ENCODE measurements around the gene LIMS1.
"Not testable (repeated sequence)": the region's sequence is repeated elsewhere in the genome, so short reads cannot be mapped to it uniquely, and the experiment has no call there.

The LIMS1 gene

DNA sequence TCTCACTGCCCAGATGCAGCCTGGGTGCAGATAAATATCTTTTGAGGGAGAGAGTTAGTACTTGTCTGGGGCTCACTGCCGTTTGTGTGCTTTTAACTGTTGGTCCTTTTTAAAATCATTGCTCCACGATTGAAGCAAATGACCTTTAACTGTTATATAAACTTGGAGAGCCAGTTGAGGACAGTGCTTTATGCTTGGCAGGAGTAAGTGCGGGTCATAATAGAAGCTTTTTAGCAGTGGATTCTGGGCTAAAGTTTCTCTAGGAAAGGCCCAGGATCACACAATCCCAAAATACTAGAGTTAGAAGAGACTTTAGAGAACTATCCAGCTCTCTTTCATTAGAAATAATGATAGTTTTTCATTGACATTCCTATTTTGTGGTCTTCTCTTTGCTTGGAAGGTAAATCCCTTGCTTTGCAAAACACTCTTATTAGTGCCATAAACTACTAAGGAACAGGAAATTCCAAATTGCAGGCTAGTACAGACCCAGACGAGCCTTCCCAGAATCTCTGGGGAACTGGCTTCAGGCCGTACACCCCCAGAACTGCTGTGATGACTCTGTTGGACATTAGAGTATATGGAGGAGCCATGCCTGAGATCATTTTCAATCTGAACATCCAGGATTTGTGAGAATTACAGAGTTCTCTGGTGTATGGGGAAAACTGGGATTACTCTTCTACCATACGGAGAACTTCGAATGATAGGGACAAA, 19.1 kb downstream of the LIMS1 start:
- no peak for DNase-seq

- no peak for DNase-seq
These were observed 20.3 kb downstream of the LIMS1 start for GRCh38 chr2:108554528-108554927.

GRCh38 chr2:108555572-108555971, 21.3 kb downstream of the LIMS1 start:
- DNase-seq = no peak

- not testable (repeated sequence) for DNase-seq
These were observed 22.3 kb downstream of the LIMS1 start for GRCh38 chr2:108556581-108556980.

GRCh38 chr2:108560241-108560811, 26.1 kb downstream of the LIMS1 start:
- DNase-seq = no peak

GRCh38 chr2:108560895-108561530, 26.7 kb downstream of the LIMS1 start:
- no peak for DNase-seq

DNA sequence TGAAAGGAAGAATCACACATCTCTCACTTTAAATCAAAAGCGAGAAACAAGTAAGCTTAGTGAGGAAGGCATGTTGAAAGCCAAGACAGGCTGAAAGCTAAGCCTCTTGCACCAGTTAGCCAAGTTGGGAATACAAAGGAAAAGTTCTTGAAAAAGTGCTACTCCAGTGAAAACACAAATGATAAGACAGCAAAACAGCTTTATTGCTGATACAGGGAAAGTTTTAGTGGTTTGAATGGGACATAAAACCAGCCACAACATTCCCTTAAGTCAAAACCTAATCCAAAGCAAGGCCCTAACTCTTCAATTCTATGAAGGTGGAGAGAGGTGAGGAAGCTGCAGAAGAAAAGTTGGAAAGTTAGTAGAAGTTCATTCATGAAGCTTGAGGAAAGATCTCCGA, 28.0 kb downstream of the LIMS1 start:
- DNase-seq = no peak

DNA sequence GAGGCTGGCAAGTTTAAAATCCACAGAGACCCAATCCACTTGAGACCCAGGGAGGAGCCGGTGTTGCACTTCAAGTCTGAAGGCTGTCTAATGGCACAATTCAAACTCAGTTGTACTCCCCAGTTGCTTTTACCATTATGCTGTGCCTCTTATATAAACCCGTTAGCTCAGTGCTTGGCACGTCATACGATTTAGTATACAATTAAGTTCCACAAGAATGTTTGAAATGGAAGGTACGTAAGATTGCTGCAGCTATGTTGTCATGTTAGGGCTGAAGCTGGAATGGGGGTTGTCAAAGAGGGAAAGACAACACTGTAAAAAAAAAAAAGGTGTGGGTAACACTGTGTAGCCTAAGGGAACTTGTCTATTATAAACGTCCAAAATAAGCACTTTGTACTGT, 30.2 kb downstream of the LIMS1 start:
- no peak for DNase-seq

DNA sequence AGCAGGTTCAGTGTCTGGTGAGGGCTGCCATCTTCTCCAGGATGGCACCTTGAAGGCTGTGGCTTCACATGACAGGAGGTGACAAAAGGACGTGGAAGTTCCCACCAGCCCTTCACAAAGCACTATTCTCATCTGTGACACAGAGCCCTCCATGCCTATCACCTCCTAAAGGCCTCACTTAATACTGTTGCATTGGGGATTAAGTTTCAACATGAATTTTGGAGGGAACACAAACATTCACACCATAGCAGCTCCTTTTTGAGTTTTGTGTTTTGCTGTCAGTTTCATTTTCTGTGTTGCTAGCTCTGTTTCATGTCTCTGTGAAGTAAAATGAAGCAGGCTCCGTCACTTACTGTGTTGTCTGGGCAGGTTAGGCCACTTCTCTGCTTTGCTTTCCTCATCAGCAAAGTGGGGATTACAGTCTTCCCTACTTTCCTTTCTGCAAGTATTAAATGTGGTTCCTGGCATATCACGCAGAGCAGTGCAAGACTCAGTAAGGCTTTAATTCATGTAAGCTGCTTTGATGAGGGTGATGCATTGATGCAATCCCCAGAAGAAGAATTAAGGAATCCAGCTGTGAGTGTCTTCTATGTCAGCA, 31.6 kb downstream of the LIMS1 start:
- DNase-seq = no peak

DNA sequence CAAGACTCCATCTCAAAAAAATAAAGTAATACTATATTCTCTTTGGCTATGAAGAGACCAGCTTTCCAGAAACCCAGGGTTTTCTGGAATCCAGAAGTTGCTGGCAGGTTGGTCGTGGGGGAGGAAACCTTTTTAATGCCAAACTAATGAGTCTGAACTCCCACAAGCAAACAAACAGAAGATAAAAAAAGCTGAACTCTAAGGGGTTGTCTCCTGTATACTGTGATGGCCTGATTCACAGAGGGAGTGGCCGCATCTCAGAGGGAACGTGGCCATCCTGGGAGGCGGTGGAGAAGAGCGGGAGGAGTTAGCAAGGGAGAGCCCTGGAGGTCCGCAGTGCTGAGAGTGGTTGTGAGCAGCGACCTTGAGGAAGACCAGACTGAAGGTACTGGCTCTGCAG, 36.1 kb downstream of the LIMS1 start:
- DNase-seq = no peak

DNA sequence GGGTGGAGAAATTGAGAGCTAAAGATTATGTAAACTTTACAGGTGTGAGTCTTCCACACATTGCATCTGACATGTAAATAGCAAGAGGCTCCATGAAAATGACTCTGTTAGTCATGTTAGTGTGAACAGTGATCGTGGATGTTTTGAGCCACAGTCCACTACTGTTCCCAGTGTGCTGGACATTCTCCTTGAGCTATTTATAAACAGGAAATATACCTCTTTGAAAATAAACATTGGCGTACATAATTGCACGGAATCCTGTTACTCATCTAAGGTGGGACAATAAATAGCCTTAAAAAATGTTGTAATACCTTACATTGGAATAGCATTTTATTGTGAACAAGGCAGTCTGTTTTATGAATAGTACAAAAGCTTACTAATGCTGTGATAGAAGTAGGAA, 37.0 kb downstream of the LIMS1 start:
- no peak for DNase-seq

- peak; percentile 86 for DNase-seq
These were observed 38.8 kb downstream of the LIMS1 start for GRCh38 chr2:108573061-108573460.

DNA sequence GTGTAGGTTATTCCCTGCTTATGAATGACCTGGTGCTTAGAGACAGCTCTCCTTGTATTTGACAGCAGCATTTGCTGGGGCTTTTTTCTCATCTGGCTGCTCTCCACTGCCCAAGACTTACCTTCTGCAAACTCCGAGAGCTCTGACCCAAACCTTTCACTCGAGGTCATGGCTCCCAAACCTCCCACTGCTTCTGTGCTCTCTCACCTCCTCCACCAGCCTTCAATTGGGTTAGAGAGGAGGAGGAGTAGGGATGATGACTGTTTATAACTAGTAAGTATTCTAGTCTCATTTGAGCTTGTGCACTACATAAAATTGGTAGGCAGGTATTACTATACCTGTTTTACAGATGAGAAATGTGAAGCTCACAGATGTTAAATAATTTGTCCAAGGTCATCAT, 40.1 kb downstream of the LIMS1 start:
- no peak for DNase-seq

GRCh38 chr2:108575132-108575966, 41.1 kb downstream of the LIMS1 start:
- DNase-seq = no peak

- no peak for DNase-seq
These were observed 42.8 kb downstream of the LIMS1 start for GRCh38 chr2:108577099-108577498.

DNA sequence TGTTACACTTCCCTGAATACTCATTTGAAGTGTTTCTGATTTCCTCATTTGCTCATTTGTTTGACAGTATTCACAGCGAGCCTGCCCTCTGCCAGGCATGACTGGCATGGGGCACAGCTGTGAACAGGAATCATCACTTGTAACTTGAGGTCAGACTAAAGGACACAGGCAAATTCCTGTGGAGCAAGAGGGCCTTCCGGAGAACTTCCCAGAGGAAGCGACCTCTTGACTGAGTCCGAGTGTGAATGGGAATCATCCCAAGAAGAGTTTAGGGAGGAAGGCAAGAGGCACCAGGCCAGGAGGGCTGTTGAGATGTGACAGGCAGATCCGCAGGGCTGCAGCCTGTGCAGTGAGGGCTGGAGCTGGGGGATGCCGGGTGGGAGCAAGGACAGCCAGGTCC, 45.4 kb downstream of the LIMS1 start:
- no peak for DNase-seq

GRCh38 chr2:108580050-108580449, 45.8 kb downstream of the LIMS1 start:
- no peak for DNase-seq

GRCh38 chr2:108583903-108584520, 49.7 kb downstream of the LIMS1 start:
- peak; percentile 88 for DNase-seq

- DNase-seq = peak; percentile 96
These were observed 51.2 kb downstream of the LIMS1 start for GRCh38 chr2:108585436-108585835.

- no peak for DNase-seq
These were observed 51.8 kb downstream of the LIMS1 start for GRCh38 chr2:108586116-108586515.

DNA sequence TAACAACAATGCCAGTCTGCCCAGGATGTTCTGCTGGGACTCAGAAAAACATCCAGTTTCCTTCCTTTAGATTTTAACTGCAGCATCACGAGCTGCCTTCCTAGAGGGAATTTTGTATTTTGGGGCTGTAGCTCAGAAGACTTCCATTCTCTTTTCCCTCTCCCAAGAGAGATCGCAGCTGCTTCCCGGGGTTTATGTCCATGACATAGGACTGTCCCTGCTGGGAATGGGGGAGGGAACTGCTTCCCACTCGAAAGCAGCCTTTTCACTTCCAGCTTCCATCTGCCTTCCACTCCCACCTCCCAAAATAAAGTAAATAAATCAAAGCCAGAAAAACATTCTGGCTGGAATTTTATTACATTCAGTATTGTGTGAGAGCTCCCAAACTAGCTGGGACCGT, 52.4 kb downstream of the LIMS1 start:
- no peak for DNase-seq

DNA sequence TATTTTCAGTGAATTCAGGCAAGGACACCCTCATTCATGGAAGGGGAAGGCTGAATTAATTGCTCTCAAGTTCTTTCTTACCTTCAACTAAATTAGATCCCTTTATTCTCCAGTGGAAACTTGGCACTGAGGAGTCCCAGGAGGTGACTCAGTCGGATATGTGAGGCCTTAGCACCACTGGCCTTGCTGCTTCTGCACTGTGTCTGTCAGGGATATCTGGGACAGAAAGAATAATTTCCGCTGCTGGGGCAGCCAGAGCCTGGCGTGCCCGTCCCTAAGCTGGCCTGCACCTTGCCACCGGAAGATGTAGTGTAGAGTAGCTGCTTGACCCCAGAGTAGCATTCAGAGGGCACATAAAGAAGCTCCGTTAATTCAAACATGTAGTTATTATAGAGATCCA, 53.4 kb downstream of the LIMS1 start:
- peak; percentile 62 for DNase-seq

Data from inflammatory macrophage treated with lipopolysaccharide for 4 hours (primary cell).